K562 (cell line): ENCODE measurements around the gene INO80C. TPM values are rescaled to one million over a fixed set of nuclear protein-coding genes. Genes with fewer than 3 reads are reported as not detected.

Experiments
- ATAC-seq: fragments of 200-7000 bp; cut with Tn5 transposase; 3 replicates; pipeline ENCODE4 v1.9.1; 2020; ENCODE audit warnings: moderate library complexity
- BruUV-seq: library from RNA; stranded (reverse); fragments of 400-500 nt; replicated peaks from 2 replicates; lab custom pipeline; 2021; lab: Mats Ljungman, UMichigan
- CTCF ChIA-PET: fragments of 300-600 bp; formaldehyde crosslinking; extraction: SDS; loops from one replicate; lab custom pipeline; 2021; ENCODE audit warnings: low intra/inter-chr PET ratio; lab: Yijun Ruan, JAX
- POLR2A ChIA-PET: fragments of 300-600, 350-650 bp; sonication (Branson Sonifier 250); formaldehyde crosslinking; extraction: SDS; loops from one replicate; lab custom pipeline; 2021; ENCODE audit warnings: antibody characterized with exemption, inconsistent platforms; lab: Yijun Ruan, JAX
- DNase-seq, 4 experiments: peaks; one replicate each; pipeline versions ENCODE4 v3.0.0 to v3.0.0-alpha.2; 2011 to 2018; ENCODE audit warnings: low spot score in 3 of 4, mixed read lengths in 3 of 4; ENCODE audit errors: extremely low read depth in 1 of 4
- FAIRE-seq: peaks from 2 replicates; lab custom pipeline; 2011; peaks lifted over from hg19 to GRCh38; lab: Jason Lieb, UNC
- H2AFZ ChIP-seq: 2 replicates; pipeline ENCODE4 v1.6.0; 2011; ENCODE audit warnings: low read depth, low read length, control low read depth, inconsistent platforms
- H3K27ac ChIP-seq: fragments of 200-600 bp; 3 replicates; pipeline ENCODE4 v1.8.0; 2011; ENCODE audit warnings: low read depth, mild to moderate bottlenecking, control low read depth, inconsistent platforms, low read length, moderate library complexity, mixed read lengths; ENCODE audit errors: extremely low read depth
- H3K27me3 ChIP-seq, 2 experiments: fragments of 300-600 bp in 1 of 2; 2 replicates in 1 of 2; 3 replicates in 1 of 2; pipeline versions ENCODE4 v1.6.0 to v1.8.0; 2011; ENCODE audit warnings: inconsistent platforms in 2 of 2, low read length in 2 of 2, mild to moderate bottlenecking in 1 of 2, mixed read lengths in 1 of 2, moderate library complexity in 1 of 2; ENCODE audit not compliant: control insufficient read depth in 2 of 2, insufficient read depth in 2 of 2
- H3K36me3 ChIP-seq: fragments of 300-600 bp; 3 replicates; pipeline ENCODE4 v1.8.0; 2011; ENCODE audit warnings: mild to moderate bottlenecking, low read length, inconsistent platforms; ENCODE audit not compliant: control insufficient read depth, insufficient read depth
- H3K4me1 ChIP-seq, 2 experiments: fragments of 200-600 bp in 1 of 2; replicated peaks in 1 of 2; 2 replicates in 1 of 2; 3 replicates in 1 of 2; pipeline versions ENCODE4 v1.5.1 to v1.8.0; 2011; ENCODE audit warnings: inconsistent platforms in 2 of 2, low read length in 2 of 2, mild to moderate bottlenecking in 1 of 2, mixed read lengths in 1 of 2, moderate library complexity in 1 of 2; ENCODE audit not compliant: control insufficient read depth in 2 of 2, insufficient read depth in 2 of 2
- H3K4me2 ChIP-seq: 2 replicates; pipeline ENCODE4 v1.6.1; 2011; ENCODE audit warnings: low read length, control low read depth, inconsistent platforms, mixed read lengths; ENCODE audit not compliant: insufficient read depth
- H3K4me3 ChIP-seq: fragments of 200-600 bp; sonication (generic), shearing (Covaris generic); 2 replicates; pipeline ENCODE4 v1.5.1; 2016; ENCODE audit warnings: control low read depth, inconsistent platforms
- H3K79me2 ChIP-seq: fragments of 200-600 bp; 3 replicates; pipeline ENCODE4 v1.8.0; 2011; ENCODE audit warnings: low read length, inconsistent platforms; ENCODE audit not compliant: control insufficient read depth, insufficient read depth
- H3K9ac ChIP-seq, 2 experiments: 2 replicates each; pipeline versions ENCODE4 v1.6.0 to v1.6.1; 2011; ENCODE audit warnings: low read depth in 2 of 2, low read length in 2 of 2, control low read depth in 1 of 2, inconsistent platforms in 1 of 2, mild to moderate bottlenecking in 1 of 2, mixed read lengths in 1 of 2; ENCODE audit not compliant: insufficient read depth in 1 of 2
- H3K9me1 ChIP-seq: one replicate; pipeline ENCODE4 v1.6.0; 2011; ENCODE audit warnings: inconsistent platforms, mild to moderate bottlenecking, low read length, moderate library complexity; ENCODE audit not compliant: control insufficient read depth, insufficient read depth
- H3K9me3 ChIP-seq: replicated peaks from 2 replicates; pipeline ENCODE4 v1.5.1; 2011; ENCODE audit warnings: low read depth, low read length, inconsistent platforms; ENCODE audit not compliant: control insufficient read depth, insufficient read depth
- H4K20me1 ChIP-seq: replicated peaks from 2 replicates; pipeline ENCODE4 v1.6.1; 2011; ENCODE audit warnings: low read length, inconsistent platforms, mixed read lengths; ENCODE audit not compliant: control insufficient read depth, insufficient read depth
- CSDE1 ChIP-seq, 2 experiments: fragments of 450-650 bp; IDR thresholded peaks; 2 replicates each; pipeline ENCODE4 v1.6.1; 2016; ENCODE audit warnings: mild to moderate bottlenecking in 1 of 2
- DACH1 ChIP-seq: fragments of 450-650 bp; IDR thresholded peaks from 2 replicates; pipeline ENCODE4 v1.6.1; 2018; ENCODE audit not compliant: partially characterized antibody
- ESRRB ChIP-seq: fragments of 250-450 bp; sonication (Bioruptor Pico); IDR thresholded peaks from 2 replicates; pipeline ENCODE4 v1.5.0; 2020; ENCODE audit warnings: mild to moderate bottlenecking, moderate library complexity, borderline replicate concordance
- FOS ChIP-seq: IDR thresholded peaks from 3 replicates; pipeline ENCODE4 v1.6.1; 2011; ENCODE audit not compliant: insufficient read length; ENCODE audit errors: extremely low read depth
- GATAD2A ChIP-seq: fragments of 450-650 bp; IDR thresholded peaks from 2 replicates; pipeline ENCODE4 v1.6.1; 2017
- L3MBTL2 ChIP-seq: fragments of 450-650 bp; IDR thresholded peaks from 2 replicates; pipeline ENCODE4 v1.6.1; 2016; ENCODE audit warnings: mild to moderate bottlenecking, moderate library complexity
- MAFG ChIP-seq: fragments of 450-650 bp; conservative IDR thresholded peaks from 2 replicates; pipeline ENCODE4 v1.6.1; 2016; ENCODE audit warnings: missing genetic modification characterization, missing compliant biosample characterization
- MEF2D ChIP-seq: conservative IDR thresholded peaks from 2 replicates; pipeline ENCODE4 v1.6.1; 2016; ENCODE audit warnings: low read depth, missing genetic modification characterization, missing compliant biosample characterization
- MTF1 ChIP-seq: fragments of 250-450 bp; sonication (Bioruptor Pico); IDR thresholded peaks from 2 replicates; pipeline ENCODE4 v1.9.0; 2021; ENCODE audit warnings: moderate library complexity, mild to moderate bottlenecking, inconsistent platforms, borderline replicate concordance
- NR1H2 ChIP-seq: sonication (generic); formaldehyde crosslinking; IDR thresholded peaks from 2 replicates; pipeline ENCODE4 v1.4.0; 2020; ENCODE audit warnings: mild to moderate bottlenecking, missing genetic modification reagents
- NR2F6 ChIP-seq: fragments of 450-650 bp; formaldehyde crosslinking; IDR thresholded peaks from 2 replicates; pipeline ENCODE4 v1.4.0; 2020; ENCODE audit warnings: mild to moderate bottlenecking
- RFX1 ChIP-seq: fragments of 450-650 bp; IDR thresholded peaks from 2 replicates; pipeline ENCODE4 v1.6.1; 2016; ENCODE audit warnings: mild to moderate bottlenecking, moderate library complexity
- SREBF2 ChIP-seq: sonication (generic); formaldehyde crosslinking; IDR thresholded peaks from 2 replicates; pipeline ENCODE4 v1.4.0; 2020; ENCODE audit warnings: mild to moderate bottlenecking, missing genetic modification reagents
- ZBTB8A ChIP-seq: fragments of 450-650 bp; IDR thresholded peaks from 2 replicates; pipeline ENCODE4 v1.6.1; 2018; ENCODE audit warnings: mild to moderate bottlenecking, moderate library complexity; ENCODE audit not compliant: partially characterized antibody
- ZKSCAN1 ChIP-seq: fragments of 150-350 bp; IDR thresholded peaks from 2 replicates; pipeline ENCODE4 v1.6.1; 2016; ENCODE audit warnings: low read depth, low read length
- ZNF197 ChIP-seq: fragments of 200-800 bp; sonication (Bioruptor generic); IDR thresholded peaks from 2 replicates; pipeline ENCODE4 v1.6.1; 2016; ENCODE audit warnings: low read depth, missing genetic modification characterization, missing compliant biosample characterization
- ZNF507 ChIP-seq: conservative IDR thresholded peaks from 2 replicates; pipeline ENCODE4 v1.6.1; 2017; ENCODE audit warnings: missing genetic modification characterization, missing compliant biosample characterization
- ZNF584 ChIP-seq: fragments of 200-800 bp; sonication (Bioruptor generic); IDR thresholded peaks from 2 replicates; pipeline ENCODE4 v1.6.1; 2016; ENCODE audit warnings: low read depth, mild to moderate bottlenecking, missing genetic modification characterization, missing compliant biosample characterization
- ZNF644 ChIP-seq: fragments of 200-800 bp; sonication (Bioruptor generic); IDR thresholded peaks from 2 replicates; pipeline ENCODE4 v1.6.1; 2016; ENCODE audit warnings: low read depth, missing genetic modification characterization, missing compliant biosample characterization
- WGBS: fragments of 100-300 bp; shearing (Covaris generic); methylation state at CpG from one replicate; pipeline ENCODE4 v1.1.6; 2016; ENCODE audit warnings: low coverage, mixed read lengths; ENCODE audit not compliant: insufficient coverage; ENCODE audit errors: missing lambda C conversion rate; 5-methylcytosine and 5-hydroxymethylcytosine counted together
- in situ Hi-C: fragments of 300-500 bp; cut with MboI; formaldehyde crosslinking; loops from 4 replicates; pipeline ENCODE4 v1.15.0; 2018; ENCODE audit warnings: inconsistent platforms, mixed read lengths
- intact Hi-C: fragments of 100-400 bp; cut with micrococcal nuclease; formaldehyde crosslinking; loops from 2 replicates; pipeline ENCODE4 v1.14.2; 2022
- polyA plus RNA-seq, 8 experiments: library from polyadenylated mRNA; depleted of rRNA in 4 of 8; stranded (reverse) in 5 of 8; unstranded in 3 of 8; fragments of >200 nt; fragmentation: Nextera tagmentation in 2 of 8; fragmentation: Illumina TruSeq in 1 of 8; extraction: Ambion mirVana in 2 of 8; extraction: Trizol in 1 of 8; gene quantifications; 2 replicates each; pipeline versions ENCODE4 v1.2.1 to v1.2.3, GENCODE V29; 2011 to 2014; ENCODE audit warnings: inconsistent platforms in 1 of 8, missing spikeins in 1 of 8
- total RNA-seq, 7 experiments: library from RNA; depleted of rRNA in 6 of 7; stranded (reverse); fragments of >200 nt in 6 of 7; fragmentation: Illumina TruSeq in 2 of 7; extraction: Trizol in 2 of 7; gene quantifications; 2 replicates each; pipeline versions ENCODE4 v1.2.1 to v1.2.3, GENCODE V29; 2011 to 2021; ENCODE audit warnings: low replicate concordance in 1 of 7
- TF ChIP-seq, protein P1 (sequence below): fragments of 200-800 bp; sonication (Bioruptor generic); IDR thresholded peaks from 2 replicates; pipeline ENCODE4 v1.6.1; 2017; ENCODE audit warnings: missing genetic modification characterization, missing compliant biosample characterization

Gene INO80C
- total and polyA plus RNA-seq, 9 of the 15 experiments (the other 6 are each of a cell fraction or from before 2014, with no cell fraction given) = 14.3 to 53.3 (median 46.6) TPM

DNA sequence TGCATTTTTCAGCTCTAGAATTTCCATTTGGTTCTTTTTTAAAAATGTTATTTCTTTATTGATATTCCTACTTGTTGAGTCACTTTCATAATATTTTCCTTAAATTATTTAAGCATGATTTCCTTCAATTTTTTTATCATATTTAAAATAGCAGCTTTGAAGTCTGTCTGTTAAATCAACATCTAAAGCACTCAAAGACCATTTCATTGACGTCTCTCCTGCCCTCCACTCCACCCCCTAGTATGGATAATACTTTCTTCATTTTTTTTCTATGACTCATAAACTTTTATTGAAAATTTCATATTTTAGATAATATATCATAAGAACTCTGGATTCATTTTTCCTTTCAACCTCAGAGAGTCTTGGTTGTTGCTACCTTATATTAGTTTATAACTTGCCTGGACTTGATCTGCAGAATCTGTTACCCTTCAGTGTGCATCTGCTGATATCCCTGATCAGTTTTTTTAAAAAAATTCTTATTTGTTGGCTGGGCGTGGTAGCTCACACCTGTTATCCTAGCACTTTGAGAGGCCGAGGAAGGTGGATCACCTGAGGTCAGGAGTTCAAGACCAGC, 61.6 kb downstream of the INO80C start:
- ChIA-PET CTCF (no interaction called here), POLR2A (interaction anchor here (0.8 kb wide), 1 partner anchor 151 kb away, joined by 4 read pairs; no protein-coding TSS in a partner anchor)
- Histone ChIP-seq H4K20me1 (no peaks in the 10 kb centered on the region), H3K9me3 (no peaks in the 10 kb centered on the region), H3K4me1 (peaks cover 0 to 2% of the 10 kb centered on the region in 2 experiments; a peak in 2 of 5 replicates), H3K36me3 (no peaks in the 10 kb centered on the region), H3K4me2 (no peak overlapping the region), H3K79me2 (no peaks in the 10 kb centered on the region), H3K4me3 (no peak overlapping the region), H3K27ac (no peak overlapping the region), H3K27me3 (peaks cover 2 to 9% of the 10 kb centered on the region in 2 experiments; a peak in 4 of 5 replicates), H2AFZ (no peak overlapping the region), H3K9me1 (no peaks in the 10 kb centered on the region), H3K9ac (no peak overlapping the region)
- TF ChIP-seq ZNF507 (tag) = no peak
- no peak for TF ChIP-seq NR1H2 (CRISPR knock-in tag)
- TF ChIP-seq MEF2D (tag) = no peak
- TF ChIP-seq ESRRB (CRISPR knock-in tag) = no peak
- TF ChIP-seq ZNF584 (CRISPR knock-in tag) = no peak
- no peak for TF ChIP-seq SREBF2 (CRISPR knock-in tag)
- no peak for TF ChIP-seq NR2F6 (CRISPR knock-in tag)
- no peak for TF ChIP-seq ZNF197
- no peak for TF ChIP-seq L3MBTL2
- no peak for TF ChIP-seq FOS
- TF ChIP-seq ZKSCAN1 = no peak
- TF ChIP-seq MAFG (tag) = no peak
- TF ChIP-seq, protein P1, sequence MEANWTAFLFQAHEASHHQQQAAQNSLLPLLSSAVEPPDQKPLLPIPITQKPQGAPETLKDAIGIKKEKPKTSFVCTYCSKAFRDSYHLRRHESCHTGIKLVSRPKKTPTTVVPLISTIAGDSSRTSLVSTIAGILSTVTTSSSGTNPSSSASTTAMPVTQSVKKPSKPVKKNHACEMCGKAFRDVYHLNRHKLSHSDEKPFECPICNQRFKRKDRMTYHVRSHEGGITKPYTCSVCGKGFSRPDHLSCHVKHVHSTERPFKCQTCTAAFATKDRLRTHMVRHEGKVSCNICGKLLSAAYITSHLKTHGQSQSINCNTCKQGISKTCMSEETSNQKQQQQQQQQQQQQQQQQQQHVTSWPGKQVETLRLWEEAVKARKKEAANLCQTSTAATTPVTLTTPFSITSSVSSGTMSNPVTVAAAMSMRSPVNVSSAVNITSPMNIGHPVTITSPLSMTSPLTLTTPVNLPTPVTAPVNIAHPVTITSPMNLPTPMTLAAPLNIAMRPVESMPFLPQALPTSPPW (CRISPR knock-in tag) = no peak
- TF ChIP-seq DACH1 = no peak
- TF ChIP-seq GATAD2A = no peak
- no peak for TF ChIP-seq CSDE1 (IDR thresholded peaks at IDR 0.05)
- TF ChIP-seq MTF1 = no peak
- no peak for TF ChIP-seq RFX1
- no peak for TF ChIP-seq ZNF644 (tag)
- no peak for TF ChIP-seq ZBTB8A
- intact Hi-C loops (no loop called here), in situ Hi-C loops (no loop called here)
- DNase-seq (no peak), ATAC-seq (no peak), FAIRE-seq (no peak)
- BruUV-seq = no TSS peak
- 11% methylated on average over 3 of the region's 3 CpGs for WGBS
